Right lobe of liver (tissue), 4 donors: ENCODE results near the gene REN.

ENCODE experiments used
- CTCF ChIP-seq, 4 donors: fragments of 200-600 bp in 3 of 4; fragments of 450-650 bp in 1 of 4; IDR thresholded peaks; one replicate each; pipeline versions ENCODE4 v1.5.1 to v1.8.0; 2016 to 2022; ENCODE audit warnings: antibody characterized with exemption in 4 of 4, mild to moderate bottlenecking in 2 of 4
- POLR2A ChIP-seq: fragments of 450-650 bp; IDR thresholded peaks from one replicate; pipeline ENCODE4 v1.6.1; 2017; ENCODE audit warnings: antibody characterized with exemption, mild to moderate bottlenecking
- donor health status: DM: no; HTN: no; CAD: no.
- donor health status: DM: no; HTN: no; CAD: no.
- donor health status: DM: no; HTN: yes; CAD: no.

GRCh38 chr1:204162494-204163074, 3.6 kb downstream of the REN start:
- peak; percentile 99 to 100 (median 100) for TF ChIP-seq CTCF (IDR thresholded peaks at IDR 0.05)
- TF ChIP-seq POLR2A, result no peak
